Common myeloid progenitor, CD34-positive (primary cell): ENCODE data around the gene DNALI1.

ENCODE experiments used
- CTCF ChIA-PET: fragments of 350-600 bp; sonication (Branson Sonifier 250); formaldehyde crosslinking; loops from one replicate; lab custom pipeline; 2021; ENCODE audit warnings: antibody characterized with exemption; lab: Charles Lee
- POLR2A ChIA-PET: fragments of 350-600 bp; sonication (Branson Sonifier 250); formaldehyde crosslinking; loops from one replicate; lab custom pipeline; 2021; ENCODE audit warnings: antibody characterized with exemption; lab: Charles Lee
- DNase-seq, 3 donors: peaks; one replicate each; pipeline versions ENCODE4 v3.0.0 to v3.0.0-alpha.2; 2013
- H3K27ac ChIP-seq, 2 experiments: 1 replicate in 1 of 2; 2 replicates in 1 of 2; pipeline ENCODE4 v1.7.0; 2013; ENCODE audit warnings: inconsistent platforms in 2 of 2, low read length in 2 of 2, mild to moderate bottlenecking in 2 of 2, low read depth in 1 of 2, moderate library complexity in 1 of 2; ENCODE audit not compliant: severe bottlenecking in 2 of 2, insufficient read depth in 1 of 2, poor library complexity in 1 of 2
- H3K27me3 ChIP-seq, 5 experiments: replicated peaks in 2 of 5; 1 replicate in 3 of 5; 2 replicates in 2 of 5; pipeline versions ENCODE4 v1.6.1 to v1.7.0; 2013; ENCODE audit warnings: low read length in 4 of 5, mild to moderate bottlenecking in 2 of 5, moderate library complexity in 2 of 5, inconsistent platforms in 1 of 5; ENCODE audit not compliant: insufficient read depth in 5 of 5, control insufficient read depth in 4 of 5
- H3K36me3 ChIP-seq, 4 experiments: 1 replicate in 2 of 4; 2 replicates in 2 of 4; pipeline versions ENCODE4 v1.6.1 to v1.7.0; 2013; ENCODE audit warnings: low read length in 3 of 4, control low read depth in 1 of 4, mild to moderate bottlenecking in 1 of 4; ENCODE audit not compliant: control insufficient read depth in 4 of 4, insufficient read depth in 4 of 4
- H3K4me1 ChIP-seq, 4 experiments: 1 replicate in 3 of 4; 2 replicates in 1 of 4; pipeline versions ENCODE4 v1.6.1 to v1.7.1; 2013; ENCODE audit warnings: low read length in 3 of 4, mild to moderate bottlenecking in 3 of 4, control low read depth in 1 of 4, inconsistent platforms in 1 of 4, moderate library complexity in 1 of 4; ENCODE audit not compliant: control insufficient read depth in 4 of 4, insufficient read depth in 4 of 4; ENCODE audit errors: control extremely low read depth in 1 of 4
- H3K4me3 ChIP-seq, 7 experiments: 1 replicate in 4 of 7; 2 replicates in 3 of 7; pipeline versions ENCODE4 v1.5.1 to v1.7.0; 2013; ENCODE audit warnings: mild to moderate bottlenecking in 7 of 7, low read length in 6 of 7, moderate library complexity in 6 of 7, inconsistent platforms in 2 of 7, low read depth in 2 of 7, control low read depth in 1 of 7; ENCODE audit not compliant: insufficient read depth in 4 of 7, control insufficient read depth in 1 of 7; ENCODE audit errors: extremely low read depth in 1 of 7
- H3K9me3 ChIP-seq, 5 experiments: 1 replicate in 4 of 5; 2 replicates in 1 of 5; pipeline versions ENCODE4 v1.6.1 to v1.7.1; 2013; ENCODE audit warnings: low read length in 4 of 5, mild to moderate bottlenecking in 2 of 5, inconsistent platforms in 1 of 5, low read depth in 1 of 5, moderate library complexity in 1 of 5; ENCODE audit not compliant: control insufficient read depth in 4 of 5, insufficient read depth in 2 of 5; ENCODE audit errors: control extremely low read depth in 1 of 5
- WGBS: methylation state at CpG from one replicate; pipeline ENCODE4 v1.1.5; 2013; ENCODE audit not compliant: insufficient coverage; 5-methylcytosine and 5-hydroxymethylcytosine counted together

DNALI1 gene

DNA sequence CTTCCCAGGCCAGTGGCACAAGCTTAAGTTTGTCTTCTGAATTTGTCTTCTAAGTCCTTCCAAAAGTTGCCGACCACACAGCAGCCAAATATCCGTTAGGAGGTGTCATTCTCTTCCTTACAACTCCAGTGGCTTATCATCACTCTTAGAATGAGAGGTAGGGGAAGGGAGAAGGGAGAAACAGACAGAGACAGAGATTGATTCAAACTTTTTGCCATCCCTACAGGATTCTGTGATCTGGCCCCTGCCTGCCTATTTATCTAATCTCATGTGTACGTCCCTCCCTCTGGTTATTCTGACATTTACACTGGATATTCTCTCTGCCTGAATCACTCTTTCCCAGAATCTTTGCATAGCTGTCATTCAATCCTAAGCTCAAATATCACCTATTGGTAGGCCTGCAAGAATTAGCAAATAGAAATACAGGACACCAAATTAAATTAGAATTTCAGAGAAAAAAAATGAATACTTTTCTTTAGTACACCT is 39.5 kb downstream of the DNALI1 start:
- H3K4me1 ChIP-seq = peaks cover 0 to 22% (median 20%) of the 10 kb centered on the region in 4 experiments
- H3K4me3 ChIP-seq = peak overlapping the region in 6 of 7 experiments; percentile 79 to 96 (median 94)
- CTCF ChIA-PET = interaction anchor here (1.0 to 1.6 kb wide), 3 partner anchors 86 to 142 kb away, joined by 3 to 4 read pairs (median 3); no protein-coding TSS in a partner anchor
- H3K27ac ChIP-seq = peak overlapping the region; percentile 80 to 93
- POLR2A ChIA-PET = no interaction called here
- peaks cover 0 to 9% (median 0%) of the 10 kb centered on the region in 5 experiments for H3K27me3 ChIP-seq
- no CpG with 5 or more reads among the region's 3 CpGs for WGBS
- peaks cover 8 to 22% (median 16%) of the 10 kb centered on the region in 4 experiments for H3K36me3 ChIP-seq
- no peak for DNase-seq
- H3K9me3 ChIP-seq = no peaks in the 10 kb centered on the region

GRCh38 chr1:37599940-37600339 is 43.2 kb downstream of the DNALI1 start:
- H3K4me3 ChIP-seq = no peak overlapping the region
- WGBS = 85% methylated on average over 4 of the region's 5 CpGs
- no peak overlapping the region for H3K27ac ChIP-seq
- H3K4me1 ChIP-seq = peaks cover 0 to 11% (median 9%) of the 10 kb centered on the region in 4 experiments
- POLR2A ChIA-PET = no interaction called here
- no peaks in the 10 kb centered on the region for H3K9me3 ChIP-seq
- CTCF ChIA-PET = interaction anchor here (1.0 to 12.9 kb wide), 4 partner anchors 17 to 144 kb away, joined by 3 to 187 read pairs (median 3); no protein-coding TSS in a partner anchor
- DNase-seq = no peak
- H3K27me3 ChIP-seq = peaks cover 0 to 11% (median 0%) of the 10 kb centered on the region in 5 experiments
- H3K36me3 ChIP-seq = no peaks in the 10 kb centered on the region

DNA sequence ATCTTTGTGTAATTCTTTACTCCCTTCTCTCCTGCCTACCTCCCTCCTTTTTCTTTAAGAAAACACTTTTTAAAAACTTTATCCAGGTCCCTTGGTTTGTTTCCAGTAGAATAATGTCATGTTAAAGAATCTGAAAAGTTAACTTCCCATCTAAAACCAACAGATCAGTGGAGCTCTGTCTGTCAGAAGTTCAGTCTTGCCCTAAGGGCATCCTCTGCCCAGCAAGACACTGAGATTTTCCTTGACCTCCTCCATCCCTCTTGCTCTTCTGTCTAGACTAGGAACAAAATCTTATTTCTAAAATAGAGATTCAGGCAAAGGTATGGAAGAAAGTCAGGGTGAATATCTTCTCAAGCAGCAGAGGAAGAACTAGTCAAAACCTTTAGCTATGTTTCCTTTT is 44.7 kb downstream of the DNALI1 start:
- H3K4me1 ChIP-seq = peaks cover 0 to 2% (median under 1%) of the 10 kb centered on the region in 4 experiments
- no peak for DNase-seq
- CTCF ChIA-PET = interaction anchor here (0.6 to 12.9 kb wide), 4 partner anchors 65 to 1951 kb away, joined by 3 to 187 read pairs (median 5); no protein-coding TSS in a partner anchor
- POLR2A ChIA-PET = no interaction called here
- H3K36me3 ChIP-seq = no peaks in the 10 kb centered on the region
- H3K9me3 ChIP-seq = no peaks in the 10 kb centered on the region
- H3K4me3 ChIP-seq = no peak overlapping the region
- peaks cover 0 to 11% (median 0%) of the 10 kb centered on the region in 5 experiments for H3K27me3 ChIP-seq
- no peak overlapping the region for H3K27ac ChIP-seq

DNA sequence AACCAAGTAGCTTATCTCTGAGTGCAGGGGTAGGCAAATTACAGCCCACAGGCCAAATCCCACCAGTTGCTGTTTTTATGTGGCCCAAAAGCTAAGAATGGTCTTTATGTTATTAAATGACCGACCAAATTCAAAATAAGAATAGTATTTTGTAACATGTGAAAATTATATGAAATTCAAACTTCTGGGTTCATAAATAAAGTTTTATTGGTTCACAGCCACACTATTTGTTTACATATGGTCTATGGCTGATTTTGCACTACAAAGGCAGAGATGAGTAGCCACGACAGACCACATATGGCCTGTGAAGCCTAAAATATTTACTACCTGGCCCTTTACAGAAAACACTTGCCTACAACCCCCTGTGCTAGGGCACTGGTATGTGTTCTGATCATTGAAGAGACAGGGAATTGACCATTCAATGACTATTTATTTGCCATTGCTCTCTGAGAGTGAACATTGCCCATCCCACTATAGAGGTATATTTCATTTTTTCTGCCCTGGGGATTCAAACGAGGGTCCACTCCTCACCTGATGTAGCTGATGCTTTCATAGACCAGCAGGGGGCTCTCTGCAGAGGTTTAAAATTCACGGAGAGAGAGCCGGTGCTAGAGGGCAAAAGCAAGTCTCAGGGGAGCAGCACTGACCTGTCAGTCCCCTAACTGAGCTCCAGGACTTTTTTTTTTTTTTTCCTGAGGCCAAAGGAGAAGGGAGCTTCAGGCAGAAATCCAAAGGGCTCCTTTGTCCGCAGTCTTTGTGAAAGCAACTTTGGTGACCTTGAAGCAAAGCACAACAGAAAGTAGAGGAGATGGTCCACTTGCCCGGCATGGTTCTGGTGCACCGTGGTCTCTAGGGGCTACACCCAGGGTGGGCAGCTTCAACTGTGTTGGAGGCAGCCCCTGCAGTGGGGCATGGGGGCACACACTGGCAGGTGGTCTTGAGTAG is 46.3 kb downstream of the DNALI1 start:
- ChIA-PET POLR2A (interaction anchor here (0.7 kb wide), 1 partner anchor 83 kb away, joined by 3 read pairs; no protein-coding TSS in a partner anchor), CTCF (interaction anchor here (0.6 to 12.9 kb wide), 19 partner anchors 9 to 1558 kb away, joined by 3 to 187 read pairs (median 4); no protein-coding TSS in a partner anchor)

DNA sequence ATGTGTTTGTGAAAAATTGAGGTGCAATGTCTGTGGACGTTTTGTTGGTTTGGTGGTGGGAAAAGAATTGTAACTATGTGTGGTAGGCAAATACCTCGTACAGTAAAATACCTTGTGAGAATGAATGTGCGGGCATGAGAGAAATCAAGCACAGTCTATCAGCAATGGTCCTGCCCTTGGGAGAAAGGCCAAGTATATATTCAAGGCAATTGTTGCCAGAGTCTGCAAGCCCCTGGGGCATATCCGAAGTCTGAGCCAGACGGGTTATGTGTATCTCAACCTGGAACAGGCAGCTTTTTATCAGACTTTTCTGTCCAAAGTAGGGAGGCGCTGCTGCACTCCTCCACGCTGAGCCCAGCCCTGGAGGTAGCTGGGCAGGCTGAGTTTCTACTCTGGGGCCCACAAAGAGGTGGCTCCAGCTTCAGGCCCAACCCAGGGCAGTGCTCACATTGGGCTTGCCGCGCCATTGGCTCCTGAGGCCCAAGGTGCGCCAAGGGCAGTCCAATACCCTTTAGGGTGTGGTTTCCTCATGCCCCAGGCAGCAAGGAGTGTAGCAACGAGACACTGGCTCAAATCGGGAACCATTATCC is 48.4 kb downstream of the DNALI1 start:
- peaks cover 0 to 2% (median 0%) of the 10 kb centered on the region in 4 experiments for H3K4me1 ChIP-seq
- no peak overlapping the region for H3K27ac ChIP-seq
- CTCF ChIA-PET = interaction anchor here (0.5 to 12.9 kb wide), 6 partner anchors 14 to 255 kb away, joined by 3 to 187 read pairs (median 4); no protein-coding TSS in a partner anchor
- H3K27me3 ChIP-seq = peaks cover 0 to 11% (median 2%) of the 10 kb centered on the region in 5 experiments
- no peak for DNase-seq
- 96% methylated on average over 12 of the region's 12 CpGs for WGBS
- H3K36me3 ChIP-seq = no peaks in the 10 kb centered on the region
- POLR2A ChIA-PET = no interaction called here
- H3K4me3 ChIP-seq = no peak overlapping the region
- no peaks in the 10 kb centered on the region for H3K9me3 ChIP-seq

More for the DNA sequence above, 46.3 kb downstream of the DNALI1 start:
- H3K4me3 ChIP-seq = no peak overlapping the region
- peaks cover 0 to 9% (median 0%) of the 10 kb centered on the region in 5 experiments for H3K27me3 ChIP-seq
- peak; percentile 40 to 61 (median 48) for DNase-seq
- no peak overlapping the region for H3K27ac ChIP-seq
- H3K36me3 ChIP-seq = no peaks in the 10 kb centered on the region
- 31% methylated on average over 6 of the region's 8 CpGs for WGBS
- no peaks in the 10 kb centered on the region for H3K9me3 ChIP-seq
- H3K4me1 ChIP-seq = peaks cover 0 to 2% (median 0%) of the 10 kb centered on the region in 4 experiments

- WGBS = 98% methylated on average over 9 of the region's 9 CpGs
- DNase-seq = no peak
- Histone ChIP-seq H3K36me3 (no peaks in the 10 kb centered on the region), H3K27ac (no peak overlapping the region), H3K27me3 (peaks cover 0 to 9% (median 2%) of the 10 kb centered on the region in 5 experiments), H3K4me3 (no peak overlapping the region), H3K4me1 (peaks cover 0 to 2% (median 0%) of the 10 kb centered on the region in 4 experiments), H3K9me3 (no peaks in the 10 kb centered on the region)
- ChIA-PET CTCF (interaction anchor here (0.5 to 12.9 kb wide), 3 partner anchors 32 to 117 kb away, joined by 3 to 187 read pairs (median 3); no protein-coding TSS in a partner anchor), POLR2A (no interaction called here)
Measured at GRCh38 chr1:37605806-37606474, 49.2 kb downstream of the DNALI1 start.
